A673 (cell line): ENCODE measurements around the gene OR2V1. TPM values are rescaled to one million over a fixed set of nuclear protein-coding genes. Genes with fewer than 3 reads are reported as not detected.

ENCODE experiments used
- BruUV-seq: library from RNA; stranded (reverse); fragments of 400-500 nt; replicated peaks from 2 replicates; lab custom pipeline; 2021; lab: Mats Ljungman, UMichigan
- CTCF ChIA-PET: fragments of 300-600 bp; sonication (Branson Sonifier 250); formaldehyde crosslinking; loops from one replicate; lab custom pipeline; 2022; ENCODE audit warnings: antibody characterized with exemption; lab: Charles Lee
- POLR2A ChIA-PET: fragments of 300-600 bp; sonication (Branson Sonifier 250); formaldehyde crosslinking; loops from one replicate; lab custom pipeline; 2022; ENCODE audit warnings: antibody characterized with exemption; ENCODE audit not compliant: low non-redundant PET; lab: Charles Lee
- DNase-seq: peaks from one replicate; pipeline ENCODE4 v3.0.0-alpha.2; 2015; ENCODE audit warnings: low spot score
- H3K27ac ChIP-seq: fragments of 200-600 bp; sonication (generic); 2 replicates; pipeline ENCODE4 v1.5.1; 2016; ENCODE audit warnings: mixed run types, low read depth, mild to moderate bottlenecking, mixed read lengths, antibody characterized with exemption, low read length; ENCODE audit not compliant: poor library complexity, severe bottlenecking
- H3K27me3 ChIP-seq: fragments of 200-600 bp; sonication (generic); replicated peaks from 2 replicates; pipeline ENCODE4 v1.6.1; 2017; ENCODE audit warnings: mixed run types, low read depth, mild to moderate bottlenecking, mixed read lengths, antibody characterized with exemption, low read length; ENCODE audit not compliant: insufficient read depth, poor library complexity
- H3K36me3 ChIP-seq: fragments of 200-600 bp; sonication (generic); 2 replicates; pipeline ENCODE4 v1.6.1; 2016; ENCODE audit warnings: mixed run types, mild to moderate bottlenecking, mixed read lengths, antibody characterized with exemption, low read length; ENCODE audit not compliant: insufficient read depth, poor library complexity, severe bottlenecking
- H3K4me1 ChIP-seq: fragments of 200-600 bp; sonication (generic); 2 replicates; pipeline ENCODE4 v1.6.1; 2017; ENCODE audit warnings: mixed run types, mild to moderate bottlenecking, mixed read lengths, antibody characterized with exemption, low read length; ENCODE audit not compliant: insufficient read depth, poor library complexity, severe bottlenecking
- H3K4me3 ChIP-seq: fragments of 200-600 bp; sonication (generic); 2 replicates; pipeline ENCODE4 v1.5.1; 2016; ENCODE audit warnings: low read depth, mixed run types, mild to moderate bottlenecking, mixed read lengths, low read length; ENCODE audit not compliant: poor library complexity, severe bottlenecking
- H3K9me3 ChIP-seq: fragments of 200-600 bp; sonication (generic); 2 replicates; pipeline ENCODE4 v1.6.1; 2016; ENCODE audit warnings: mixed run types, low read depth, mild to moderate bottlenecking, mixed read lengths, antibody characterized with exemption, low read length; ENCODE audit not compliant: poor library complexity, severe bottlenecking
- CTCF ChIP-seq: fragments of 300-800, 200-600 bp; sonication (generic); conservative IDR thresholded peaks from 2 replicates; pipeline ENCODE4 v1.5.1; 2017; ENCODE audit warnings: low read depth, mild to moderate bottlenecking, antibody characterized with exemption, low read length, moderate library complexity, mixed read lengths
- EZH2 ChIP-seq: fragments of 200-600 bp; sonication (generic); IDR thresholded peaks from 2 replicates; pipeline ENCODE4 v1.6.1; 2017; ENCODE audit warnings: borderline replicate concordance, low read depth, mild to moderate bottlenecking, mixed read lengths, antibody characterized with exemption, low read length; ENCODE audit not compliant: poor library complexity, severe bottlenecking
- intact Hi-C: fragments of 100-400 bp; cut with micrococcal nuclease; formaldehyde crosslinking; loops from one replicate; pipeline ENCODE4 v1.10.0; 2022; ENCODE audit not compliant: unreplicated experiment
- total RNA-seq: library from RNA; stranded (reverse); gene quantifications from 2 replicates; pipeline ENCODE4 v1.2.3, GENCODE V29; 2021

OR2V1 gene
- total RNA-seq, 1 experiment from 2014 or later, result not detected

- peaks cover 53% of the 10 kb centered on the region for H3K27me3 ChIP-seq
- ChIA-PET CTCF (interaction anchor here (0.7 kb wide), 1 partner anchor 44 kb away, joined by 13 read pairs; no protein-coding TSS in a partner anchor), POLR2A (no interaction called here)
- TF ChIP-seq EZH2 (no peak), CTCF (no peak)
- BruUV-seq, result no TSS peak
- H3K4me3 ChIP-seq, result no peak overlapping the region
- no peak for DNase-seq
- intact Hi-C loops, result no loop called here
- H3K36me3 ChIP-seq, result no peaks in the 10 kb centered on the region
- H3K27ac ChIP-seq, result no peak overlapping the region
- peaks cover 3% of the 10 kb centered on the region for H3K9me3 ChIP-seq
- no peaks in the 10 kb centered on the region for H3K4me1 ChIP-seq
Observed at GRCh38 chr5:181081989-181082388, 49.0 kb downstream of the OR2V1 start.

GRCh38 chr5:181076920-181077319, 54.0 kb downstream of the OR2V1 start:
- CTCF ChIA-PET, result no interaction called here
- intact Hi-C loops, result no loop called here

More at GRCh38 chr5:181076920-181077319, 54.0 kb downstream of the OR2V1 start:
- DNase-seq, result no peak
- POLR2A ChIA-PET, result no interaction called here
- TF ChIP-seq CTCF, result no peak
- no peak for TF ChIP-seq EZH2
- BruUV-seq, result no TSS peak
- Histone ChIP-seq H3K4me3 (no peak overlapping the region), H3K4me1 (no peaks in the 10 kb centered on the region), H3K27me3 (peaks cover 24% of the 10 kb centered on the region), H3K9me3 (peaks cover 4% of the 10 kb centered on the region), H3K36me3 (no peaks in the 10 kb centered on the region), H3K27ac (no peak overlapping the region)

Other genes with a start within 250 kb of the OR2V1 start
- gene BTNL8, start 232.0 kb downstream of the OR2V1 start, total RNA-seq, result not detected in 2 replicates
- gene BTNL3, start 142.3 kb downstream of the OR2V1 start, total RNA-seq, result not detected in 2 replicates
- not detected in 2 replicates for gene BTNL9, start 90.9 kb downstream of the OR2V1 start, total RNA-seq
- gene OR2V2, start 16.4 kb upstream of the OR2V1 start, total RNA-seq, result not detected in 2 replicates
- 0.96 TPM in 1 of 2 replicates, not detected in the other for gene TRIM7, start 74.0 kb upstream of the OR2V1 start, total RNA-seq
- gene TRIM41, start 92.1 kb upstream of the OR2V1 start, total RNA-seq, result 24.2 and 24.6 TPM in 2 replicates
- 1,719 and 1,726 TPM in 2 replicates for gene RACK1, start 112.7 kb upstream of the OR2V1 start, total RNA-seq
- gene TRIM52, start 130.0 kb upstream of the OR2V1 start, total RNA-seq, result 7.3 and 7.9 TPM in 2 replicates
- gene OR4F3, start 236.1 kb upstream of the OR2V1 start, total RNA-seq, result not detected in 2 replicates